Glutamatergic neuron (in vitro differentiated cells): ENCODE results near the gene ZNRF1. TPM values are rescaled to one million over a fixed set of nuclear protein-coding genes. Genes with fewer than 3 reads are reported as not detected.
"Not testable (repeated sequence)": the region's sequence is repeated elsewhere in the genome, so short reads cannot be mapped to it uniquely, and the experiment has no call there.

Experiments used
- DNase-seq: peaks from one replicate; pipeline ENCODE4 v3.0.0; 2022
- H3K27ac Mint-ChIP-seq: one replicate; pipeline ENCODE4 v1.8.0; 2020; ENCODE audit warnings: mild to moderate bottlenecking, mixed read lengths, inconsistent platforms; ENCODE audit not compliant: unreplicated experiment
- H3K27me3 Mint-ChIP-seq: one replicate; pipeline ENCODE4 v1.8.0; 2020; ENCODE audit warnings: mild to moderate bottlenecking, moderate library complexity, mixed read lengths, inconsistent platforms; ENCODE audit not compliant: unreplicated experiment
- H3K36me3 Mint-ChIP-seq: one replicate; pipeline ENCODE4 v1.8.0; 2020; ENCODE audit warnings: mild to moderate bottlenecking, mixed read lengths, inconsistent platforms; ENCODE audit not compliant: unreplicated experiment
- H3K4me1 Mint-ChIP-seq: one replicate; pipeline ENCODE4 v1.8.0; 2020; ENCODE audit warnings: mild to moderate bottlenecking, low read depth, mixed read lengths, inconsistent platforms; ENCODE audit not compliant: unreplicated experiment
- H3K4me3 Mint-ChIP-seq: one replicate; pipeline ENCODE4 v1.8.0; 2020; ENCODE audit warnings: mild to moderate bottlenecking, mixed read lengths, inconsistent platforms; ENCODE audit not compliant: unreplicated experiment
- H3K9me3 Mint-ChIP-seq: one replicate; pipeline ENCODE4 v1.8.0; 2020; ENCODE audit warnings: mild to moderate bottlenecking, moderate library complexity, mixed read lengths, inconsistent platforms; ENCODE audit not compliant: unreplicated experiment
- total RNA-seq: library from RNA; stranded (reverse); fragmentation: NEBNext Ultra II Directional; extraction: Animal tissue kit (Norgen Biotek cat#: 25700); gene quantifications from one replicate; pipeline ENCODE4 v1.2.1, GENCODE V29; 2021; ENCODE audit not compliant: unreplicated experiment
- TF ChIP-seq, protein P1 (sequence below): fragments of 200-600 bp; sonication (generic); IDR thresholded peaks from one replicate; pipeline ENCODE4 v1.5.0; 2021; ENCODE audit not compliant: partially characterized antibody, unreplicated experiment

Gene ZNRF1
- total RNA-seq, 1 donor from 2014 or later = 55.3 TPM

DNA sequence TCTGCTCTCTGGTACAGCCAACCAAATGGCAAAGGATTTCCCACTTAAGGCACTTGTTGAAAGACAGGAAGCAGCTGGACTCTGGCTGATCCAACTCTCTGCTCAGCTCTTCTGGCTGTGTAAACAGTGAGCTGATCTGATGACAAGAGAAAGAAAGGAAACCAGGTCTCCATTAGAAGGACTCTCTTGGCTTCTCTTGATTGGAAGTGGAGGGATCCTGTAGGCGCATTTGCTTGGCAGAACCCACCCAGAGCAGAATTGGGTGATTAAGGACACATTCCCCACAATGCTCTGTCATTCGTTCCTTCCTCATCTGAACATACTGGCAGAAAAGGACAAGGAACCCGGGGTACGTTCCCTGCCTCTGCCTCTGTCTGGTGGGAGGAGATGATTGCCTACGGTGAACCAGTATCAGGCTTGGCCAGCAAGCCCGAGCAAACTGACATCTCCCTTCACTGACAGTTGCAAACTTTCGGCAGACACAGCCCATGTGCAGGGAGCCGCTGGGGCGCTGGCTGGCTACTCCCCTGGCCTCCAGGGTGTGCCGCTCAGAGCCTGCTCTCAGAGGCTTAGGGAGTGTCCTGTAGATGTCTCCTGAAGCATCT is 88.7 kb downstream of the ZNRF1 start:
- H3K27ac Mint-ChIP-seq = no peak overlapping the region
- DNase-seq = no peak
- H3K27me3 Mint-ChIP-seq = peaks cover 5% of the 10 kb centered on the region
- peaks cover 5% of the 10 kb centered on the region for H3K9me3 Mint-ChIP-seq
- no peaks in the 10 kb centered on the region for H3K36me3 Mint-ChIP-seq
- H3K4me1 Mint-ChIP-seq = peaks cover 22% of the 10 kb centered on the region
- TF ChIP-seq, protein P1, sequence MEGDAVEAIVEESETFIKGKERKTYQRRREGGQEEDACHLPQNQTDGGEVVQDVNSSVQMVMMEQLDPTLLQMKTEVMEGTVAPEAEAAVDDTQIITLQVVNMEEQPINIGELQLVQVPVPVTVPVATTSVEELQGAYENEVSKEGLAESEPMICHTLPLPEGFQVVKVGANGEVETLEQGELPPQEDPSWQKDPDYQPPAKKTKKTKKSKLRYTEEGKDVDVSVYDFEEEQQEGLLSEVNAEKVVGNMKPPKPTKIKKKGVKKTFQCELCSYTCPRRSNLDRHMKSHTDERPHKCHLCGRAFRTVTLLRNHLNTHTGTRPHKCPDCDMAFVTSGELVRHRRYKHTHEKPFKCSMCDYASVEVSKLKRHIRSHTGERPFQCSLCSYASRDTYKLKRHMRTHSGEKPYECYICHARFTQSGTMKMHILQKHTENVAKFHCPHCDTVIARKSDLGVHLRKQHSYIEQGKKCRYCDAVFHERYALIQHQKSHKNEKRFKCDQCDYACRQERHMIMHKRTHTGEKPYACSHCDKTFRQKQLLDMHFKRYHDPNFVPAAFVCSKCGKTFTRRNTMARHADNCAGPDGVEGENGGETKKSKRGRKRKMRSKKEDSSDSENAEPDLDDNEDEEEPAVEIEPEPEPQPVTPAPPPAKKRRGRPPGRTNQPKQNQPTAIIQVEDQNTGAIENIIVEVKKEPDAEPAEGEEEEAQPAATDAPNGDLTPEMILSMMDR = no peak
- no peak overlapping the region for H3K4me3 Mint-ChIP-seq

DNA sequence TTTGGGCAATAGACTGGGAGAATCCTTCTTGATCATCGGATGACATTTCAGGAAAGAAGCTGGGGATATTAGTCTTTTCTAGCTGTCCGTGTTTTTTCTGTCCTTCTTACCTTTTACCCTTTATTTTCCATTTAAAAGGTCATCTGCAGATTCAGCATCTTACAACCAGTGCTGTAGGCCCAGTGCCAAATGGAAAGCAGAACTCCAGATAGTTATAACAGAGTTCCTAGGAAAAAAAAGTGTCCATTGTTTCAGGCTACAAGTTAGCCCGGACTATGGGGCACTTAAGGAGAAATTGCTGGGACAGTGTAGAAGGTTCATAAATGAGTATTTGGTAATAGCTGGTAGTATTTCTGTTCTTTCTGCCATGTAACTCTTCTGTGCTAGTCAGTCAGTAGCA is 89.4 kb downstream of the ZNRF1 start:
- Mint-ChIP-seq H3K4me3 (no peak overlapping the region), H3K4me1 (peaks cover 19% of the 10 kb centered on the region), H3K9me3 (peaks cover 5% of the 10 kb centered on the region), H3K27ac (no peak overlapping the region), H3K36me3 (no peaks in the 10 kb centered on the region), H3K27me3 (peaks cover 7% of the 10 kb centered on the region)
- DNase-seq = no peak
- TF ChIP-seq, protein P1 = no peak

DNA sequence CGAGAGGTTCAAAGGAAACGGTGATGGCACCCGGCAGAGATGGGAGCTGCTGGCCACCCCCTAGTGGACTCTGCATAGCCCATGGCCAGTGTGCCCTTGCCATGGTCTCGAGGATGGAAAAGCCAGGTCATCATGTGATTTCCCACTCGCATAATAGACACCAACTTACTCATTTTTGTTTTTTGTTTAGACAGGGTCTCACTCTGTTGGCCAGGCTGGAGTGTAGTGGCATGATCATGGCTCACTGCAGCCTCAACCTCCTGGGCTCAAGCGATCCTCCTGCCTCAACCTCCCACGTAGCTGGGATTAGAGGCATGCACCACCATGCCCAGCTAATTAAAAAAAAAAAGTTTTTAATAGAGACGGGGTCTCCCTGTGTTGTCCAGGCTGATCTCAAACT is 90.1 kb downstream of the ZNRF1 start:
- Mint-ChIP-seq H3K27ac (no peak overlapping the region), H3K4me3 (no peak overlapping the region), H3K4me1 (peaks cover 13% of the 10 kb centered on the region), H3K9me3 (peaks cover 3% of the 10 kb centered on the region), H3K36me3 (no peaks in the 10 kb centered on the region), H3K27me3 (peaks cover 7% of the 10 kb centered on the region)
- TF ChIP-seq, protein P1 = no peak
- DNase-seq = no peak

DNA sequence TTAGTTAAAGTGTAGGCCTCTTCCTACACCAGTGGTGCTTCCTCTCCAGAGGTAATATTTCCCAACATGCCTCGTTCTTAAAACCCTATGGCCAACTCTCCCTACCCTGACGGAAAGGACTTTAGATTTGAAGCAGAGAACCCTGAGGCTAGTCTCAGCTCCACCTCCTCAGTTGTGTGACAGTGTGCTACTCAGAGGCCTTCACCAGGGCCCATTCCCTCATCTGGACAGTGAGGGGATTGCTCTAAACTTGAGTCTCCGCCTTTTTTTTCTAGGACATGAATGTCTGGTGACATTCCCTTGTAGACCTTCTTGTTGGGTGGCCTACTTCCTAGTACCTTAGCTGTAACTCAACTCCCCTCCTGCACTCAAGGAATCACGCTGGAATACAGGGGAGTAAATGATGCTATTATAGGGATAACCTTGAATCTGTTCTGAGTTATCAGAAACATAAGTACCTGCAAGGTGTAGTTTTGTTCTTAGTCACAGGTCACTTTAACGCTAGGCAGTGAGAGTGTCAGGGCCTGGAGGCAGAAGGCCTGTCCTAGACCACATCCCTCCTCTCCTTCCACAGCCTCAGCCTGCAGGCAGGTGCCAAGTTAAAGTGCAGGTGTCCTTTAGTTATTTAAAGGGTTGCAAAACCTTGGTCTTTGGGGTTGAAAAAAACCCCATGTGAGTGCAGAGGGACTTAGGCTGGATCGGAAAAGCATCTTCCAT is 90.8 kb downstream of the ZNRF1 start:
- H3K9me3 Mint-ChIP-seq = peaks cover 3% of the 10 kb centered on the region
- DNase-seq = no peak
- H3K4me3 Mint-ChIP-seq = no peak overlapping the region
- peaks cover 7% of the 10 kb centered on the region for H3K27me3 Mint-ChIP-seq
- H3K36me3 Mint-ChIP-seq = no peaks in the 10 kb centered on the region
- TF ChIP-seq, protein P1 = no peak
- no peak overlapping the region for H3K27ac Mint-ChIP-seq
- peaks cover 9% of the 10 kb centered on the region for H3K4me1 Mint-ChIP-seq

DNA sequence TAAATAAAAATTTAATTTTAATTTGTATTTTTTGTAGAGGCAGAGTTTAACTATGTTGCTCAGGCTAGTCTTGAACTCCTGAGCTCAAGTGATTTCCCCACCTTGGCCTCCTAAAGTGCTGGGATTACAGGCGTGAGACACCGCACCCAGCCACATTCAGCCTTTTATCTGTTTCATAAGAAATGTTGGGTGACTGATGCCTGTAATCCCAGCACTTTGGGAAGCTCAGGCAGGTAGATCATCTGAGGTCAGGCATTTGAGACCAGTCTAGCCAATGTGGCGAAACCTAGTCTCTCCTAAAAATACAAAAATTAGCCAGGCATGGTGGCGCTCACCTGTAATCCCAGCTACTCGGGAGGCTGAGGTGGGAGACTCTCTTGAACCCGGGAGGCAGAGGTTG is 92.1 kb downstream of the ZNRF1 start:
- peaks cover 11% of the 10 kb centered on the region for H3K4me1 Mint-ChIP-seq
- not testable (repeated sequence) for H3K9me3 Mint-ChIP-seq, H3K27me3 Mint-ChIP-seq, DNase-seq, H3K36me3 Mint-ChIP-seq, H3K27ac Mint-ChIP-seq, H3K4me3 Mint-ChIP-seq

DNA sequence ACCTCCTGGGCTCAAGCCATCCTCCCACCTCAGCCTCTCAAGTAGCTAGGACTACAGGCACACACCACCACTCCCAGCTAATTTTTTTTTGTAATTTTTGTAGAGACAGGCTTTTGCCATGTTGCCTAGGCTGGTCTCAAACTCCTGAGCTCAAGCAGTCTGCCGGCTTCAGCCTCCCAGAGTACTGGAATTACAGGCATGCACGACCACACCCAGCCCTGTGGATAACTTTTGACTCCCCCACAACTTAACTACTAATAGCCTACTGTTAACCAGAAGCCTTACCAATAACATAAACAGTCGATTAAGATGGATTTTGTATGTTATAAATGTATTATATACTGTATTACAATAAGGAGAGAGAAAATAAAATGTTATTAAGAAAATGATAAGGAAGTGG is 92.8 kb downstream of the ZNRF1 start:
- H3K9me3 Mint-ChIP-seq, DNase-seq, H3K27ac Mint-ChIP-seq, H3K36me3 Mint-ChIP-seq, H3K4me1 Mint-ChIP-seq, H3K4me3 Mint-ChIP-seq, H3K27me3 Mint-ChIP-seq: not testable (repeated sequence)
